Measurements from ENCODE around the gene NAT14.

Gene NAT14

GRCh38 chr19:55525289-55526101 is 40.5 kb downstream of the NAT14 start:
- Histone ChIP-seq H3K4me3 (replicated peaks; ENCODE audit: low read depth, low read length) (no peak overlapping the region), H3K27me3 (replicated peaks; ENCODE audit: control insufficient read depth, insufficient read depth, low read length) (no peaks in the 10 kb centered on the region), H3K36me3 (ENCODE audit: control insufficient read depth, insufficient read depth, low read length) (no peaks in the 10 kb centered on the region)
- TF ChIP-seq, protein P1, sequence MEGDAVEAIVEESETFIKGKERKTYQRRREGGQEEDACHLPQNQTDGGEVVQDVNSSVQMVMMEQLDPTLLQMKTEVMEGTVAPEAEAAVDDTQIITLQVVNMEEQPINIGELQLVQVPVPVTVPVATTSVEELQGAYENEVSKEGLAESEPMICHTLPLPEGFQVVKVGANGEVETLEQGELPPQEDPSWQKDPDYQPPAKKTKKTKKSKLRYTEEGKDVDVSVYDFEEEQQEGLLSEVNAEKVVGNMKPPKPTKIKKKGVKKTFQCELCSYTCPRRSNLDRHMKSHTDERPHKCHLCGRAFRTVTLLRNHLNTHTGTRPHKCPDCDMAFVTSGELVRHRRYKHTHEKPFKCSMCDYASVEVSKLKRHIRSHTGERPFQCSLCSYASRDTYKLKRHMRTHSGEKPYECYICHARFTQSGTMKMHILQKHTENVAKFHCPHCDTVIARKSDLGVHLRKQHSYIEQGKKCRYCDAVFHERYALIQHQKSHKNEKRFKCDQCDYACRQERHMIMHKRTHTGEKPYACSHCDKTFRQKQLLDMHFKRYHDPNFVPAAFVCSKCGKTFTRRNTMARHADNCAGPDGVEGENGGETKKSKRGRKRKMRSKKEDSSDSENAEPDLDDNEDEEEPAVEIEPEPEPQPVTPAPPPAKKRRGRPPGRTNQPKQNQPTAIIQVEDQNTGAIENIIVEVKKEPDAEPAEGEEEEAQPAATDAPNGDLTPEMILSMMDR (IDR thresholded peaks at IDR 0.05; ENCODE audit: insufficient read depth, low read length, poor library complexity, severe bottlenecking) = no peak
- no peak for DNase-seq (ENCODE audit: extremely low read depth, insufficient read length)

GRCh38 chr19:55526216-55527196 is 41.5 kb downstream of the NAT14 start:
- no peaks in the 10 kb centered on the region for H3K36me3 ChIP-seq (ENCODE audit: control insufficient read depth, insufficient read depth, low read length)
- no peak overlapping the region for H3K4me3 ChIP-seq (replicated peaks; ENCODE audit: low read depth, low read length)
- no peak for DNase-seq (ENCODE audit: extremely low read depth, insufficient read length)
- no peaks in the 10 kb centered on the region for H3K27me3 ChIP-seq (replicated peaks; ENCODE audit: control insufficient read depth, insufficient read depth, low read length)
- TF ChIP-seq, protein P1 (IDR thresholded peaks at IDR 0.05; ENCODE audit: insufficient read depth, low read length, poor library complexity, severe bottlenecking) = no peak

- TF ChIP-seq, protein P1 (IDR thresholded peaks at IDR 0.05; ENCODE audit: insufficient read depth, low read length, poor library complexity, severe bottlenecking) = no peak
Observed at GRCh38 chr19:55527197-55528029, 42.4 kb downstream of the NAT14 start.

GRCh38 chr19:55528030-55528803 is 43.2 kb downstream of the NAT14 start:
- TF ChIP-seq, protein P1 (IDR thresholded peaks at IDR 0.05; ENCODE audit: insufficient read depth, low read length, poor library complexity, severe bottlenecking) = no peak
- Histone ChIP-seq H3K27me3 (replicated peaks; ENCODE audit: control insufficient read depth, insufficient read depth, low read length) (no peaks in the 10 kb centered on the region), H3K36me3 (ENCODE audit: control insufficient read depth, insufficient read depth, low read length) (no peaks in the 10 kb centered on the region), H3K4me3 (replicated peaks; ENCODE audit: low read depth, low read length) (no peak overlapping the region)
- DNase-seq (ENCODE audit: extremely low read depth, insufficient read length) = no peak

More at GRCh38 chr19:55527197-55528029, 42.4 kb downstream of the NAT14 start:
- Histone ChIP-seq H3K36me3 (ENCODE audit: control insufficient read depth, insufficient read depth, low read length) (no peaks in the 10 kb centered on the region), H3K27me3 (replicated peaks; ENCODE audit: control insufficient read depth, insufficient read depth, low read length) (no peaks in the 10 kb centered on the region), H3K4me3 (replicated peaks; ENCODE audit: low read depth, low read length) (no peak overlapping the region)
- no peak for DNase-seq (ENCODE audit: extremely low read depth, insufficient read length)

Data from GM06990 (cell line).